Keratinocyte (primary cell): ENCODE data around the gene UBXN6. TPM values are rescaled to one million over a fixed set of nuclear protein-coding genes. Genes with fewer than 3 reads are reported as not detected.

Experiments used
- DNase-seq: peaks from one replicate; pipeline ENCODE4 v3.0.0-alpha.2; 2011; ENCODE audit warnings: low read depth, missing footprints, low spot score
- FAIRE-seq: peaks from 2 replicates; lab custom pipeline; 2011; peaks lifted over from hg19 to GRCh38; lab: Jason Lieb, UNC
- H2AFZ ChIP-seq: 2 replicates; pipeline ENCODE4 v1.6.0; 2012; ENCODE audit warnings: low read length, control low read depth, inconsistent platforms; ENCODE audit not compliant: control insufficient read depth
- H3K27ac ChIP-seq: 2 replicates; pipeline ENCODE4 v1.5.1; 2011; ENCODE audit warnings: low read length; ENCODE audit not compliant: control insufficient read depth, insufficient read depth
- H3K27me3 ChIP-seq: 3 replicates; pipeline ENCODE4 v1.6.0; 2011; ENCODE audit warnings: low read length; ENCODE audit not compliant: control insufficient read depth, insufficient read depth; ENCODE audit errors: extremely low read depth
- H3K36me3 ChIP-seq, 2 experiments: 2 replicates in 1 of 2; 3 replicates in 1 of 2; pipeline ENCODE4 v1.5.1; 2011; ENCODE audit warnings: low read length in 2 of 2, mild to moderate bottlenecking in 1 of 2; ENCODE audit not compliant: control insufficient read depth in 2 of 2, insufficient read depth in 2 of 2; ENCODE audit errors: extremely low read depth in 1 of 2
- H3K4me1 ChIP-seq: 3 replicates; pipeline ENCODE4 v1.5.1; 2011; ENCODE audit warnings: low read length; ENCODE audit not compliant: control insufficient read depth, insufficient read depth; ENCODE audit errors: extremely low read depth
- H3K4me2 ChIP-seq: 3 replicates; pipeline ENCODE4 v1.6.0; 2011; ENCODE audit warnings: low read depth, low read length; ENCODE audit not compliant: control insufficient read depth, insufficient read depth; ENCODE audit errors: extremely low read depth
- H3K4me3 ChIP-seq, 3 experiments: fragments of 200-600 bp in 1 of 3; sonication (generic) in 1 of 3; 2 replicates in 2 of 3; 3 replicates in 1 of 3; pipeline ENCODE4 v1.5.1; 2011 to 2016; ENCODE audit warnings: low read length in 3 of 3, mild to moderate bottlenecking in 3 of 3, control low read depth in 2 of 3, inconsistent platforms in 1 of 3, low read depth in 1 of 3, mixed read lengths in 1 of 3, mixed run types in 1 of 3, moderate library complexity in 1 of 3; ENCODE audit not compliant: control insufficient read depth in 2 of 3, insufficient read depth in 2 of 3; ENCODE audit errors: extremely low read depth in 1 of 3
- H3K79me2 ChIP-seq: 2 replicates; pipeline ENCODE4 v1.6.0; 2012; ENCODE audit warnings: low read length; ENCODE audit not compliant: control insufficient read depth, insufficient read depth
- H3K9ac ChIP-seq: 3 replicates; pipeline ENCODE4 v1.6.0; 2011; ENCODE audit warnings: low read length; ENCODE audit not compliant: control insufficient read depth, insufficient read depth; ENCODE audit errors: extremely low read depth
- H3K9me1 ChIP-seq: 3 replicates; pipeline ENCODE4 v1.6.0; 2011; ENCODE audit warnings: low read length; ENCODE audit not compliant: control insufficient read depth, insufficient read depth; ENCODE audit errors: extremely low read depth
- H3K9me3 ChIP-seq: 2 replicates; pipeline ENCODE4 v1.5.1; 2012; ENCODE audit warnings: low read depth, low read length; ENCODE audit not compliant: control insufficient read depth
- H4K20me1 ChIP-seq: 3 replicates; pipeline ENCODE4 v1.6.0; 2011; ENCODE audit warnings: low read length; ENCODE audit not compliant: control insufficient read depth, insufficient read depth; ENCODE audit errors: extremely low read depth
- EZH2 ChIP-seq: IDR thresholded peaks from one replicate; pipeline ENCODE4 v1.6.1; 2012; ENCODE audit warnings: inconsistent platforms, mild to moderate bottlenecking, low read length, moderate library complexity
- dilution Hi-C: fragments of 300-500 bp; cut with MboI; formaldehyde crosslinking; loops from one replicate; pipeline ENCODE4 v1.7.0; 2020; ENCODE audit warnings: low sequenced_read_pairs; ENCODE audit not compliant: extremely low pct_ligation_motif_present
- polyA plus RNA-seq, 5 experiments: library from polyadenylated mRNA; depleted of rRNA in 3 of 5; stranded (reverse) in 3 of 5; stranded (forward) in 1 of 5; unstranded in 1 of 5; fragments of >200 nt; gene quantifications; 1 replicate in 1 of 5; 2 replicates in 3 of 5; 3 replicates in 1 of 5; pipeline versions ENCODE4 v1.2.1 to v1.2.3, GENCODE V29; 2011 to 2012; ENCODE audit warnings: missing spikeins in 2 of 5, low read depth in 1 of 5, low replicate concordance in 1 of 5
- TF ChIP-seq, protein P1 (sequence below), 3 experiments: IDR thresholded peaks in 1 of 3; conservative IDR thresholded peaks in 1 of 3; optimal IDR thresholded peaks in 1 of 3; 2 replicates in 2 of 3; 3 replicates in 1 of 3; pipeline versions ENCODE3 to v1.5.1; 2011; ENCODE audit warnings: low read length in 3 of 3, mild to moderate bottlenecking in 3 of 3, moderate library complexity in 2 of 3, control low read depth in 1 of 3, inconsistent platforms in 1 of 3; ENCODE audit not compliant: insufficient read depth in 2 of 3; ENCODE audit errors: extremely low read depth in 1 of 3

Gene UBXN6
- polyA plus RNA-seq, 1 donor (not counting 4 experiments of a cell fraction or from before 2014, with no cell fraction given), result 36.4 TPM

DNA sequence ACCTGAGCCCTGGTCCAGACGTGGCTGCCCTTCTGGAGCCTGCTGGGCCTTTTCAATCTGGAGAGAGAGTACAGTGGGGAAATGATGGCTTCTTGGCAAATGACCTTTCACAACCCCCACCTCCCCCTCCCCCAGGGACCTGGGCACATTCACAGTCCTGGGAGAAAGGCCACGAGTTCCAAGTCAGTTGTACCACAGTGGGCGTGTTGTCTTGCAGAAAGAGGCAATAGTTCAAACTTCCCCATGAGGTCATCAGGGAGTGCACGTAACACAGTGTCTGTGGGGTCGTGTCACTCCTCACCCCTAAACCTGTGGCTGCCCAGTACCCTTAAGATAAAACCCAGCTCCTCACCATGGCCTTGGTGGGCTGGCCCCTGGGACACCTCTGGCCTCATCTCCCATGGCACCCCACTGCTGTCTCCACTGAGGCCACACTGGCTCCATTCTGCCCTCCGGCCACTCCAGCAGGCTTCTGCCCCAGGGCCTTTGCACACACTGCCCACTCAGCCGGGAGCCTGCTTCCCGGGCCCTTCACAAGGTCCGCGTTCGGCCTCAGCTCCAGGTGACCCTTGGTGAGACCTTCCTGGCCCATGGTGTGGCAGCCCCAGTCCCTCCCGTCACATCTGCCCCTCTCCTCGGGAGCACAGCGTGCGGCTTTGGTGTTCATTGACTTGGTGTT lies 47.4 kb upstream of the UBXN6 start:
- DNase-seq, result no peak
- Histone ChIP-seq H3K9ac (no peak overlapping the region), H3K4me3 (no peak overlapping the region), H3K27ac (no peak overlapping the region), H3K4me2 (no peak overlapping the region), H4K20me1 (no peaks in the 10 kb centered on the region), H3K36me3 (peaks cover 13 to 15% of the 10 kb centered on the region in 2 experiments), H3K9me1 (peaks cover 2% of the 10 kb centered on the region), H3K27me3 (no peaks in the 10 kb centered on the region), H3K79me2 (no peaks in the 10 kb centered on the region), H3K4me1 (peaks cover 8% of the 10 kb centered on the region), H3K9me3 (no peaks in the 10 kb centered on the region), H2AFZ (no peak overlapping the region)
- TF ChIP-seq, protein P1, sequence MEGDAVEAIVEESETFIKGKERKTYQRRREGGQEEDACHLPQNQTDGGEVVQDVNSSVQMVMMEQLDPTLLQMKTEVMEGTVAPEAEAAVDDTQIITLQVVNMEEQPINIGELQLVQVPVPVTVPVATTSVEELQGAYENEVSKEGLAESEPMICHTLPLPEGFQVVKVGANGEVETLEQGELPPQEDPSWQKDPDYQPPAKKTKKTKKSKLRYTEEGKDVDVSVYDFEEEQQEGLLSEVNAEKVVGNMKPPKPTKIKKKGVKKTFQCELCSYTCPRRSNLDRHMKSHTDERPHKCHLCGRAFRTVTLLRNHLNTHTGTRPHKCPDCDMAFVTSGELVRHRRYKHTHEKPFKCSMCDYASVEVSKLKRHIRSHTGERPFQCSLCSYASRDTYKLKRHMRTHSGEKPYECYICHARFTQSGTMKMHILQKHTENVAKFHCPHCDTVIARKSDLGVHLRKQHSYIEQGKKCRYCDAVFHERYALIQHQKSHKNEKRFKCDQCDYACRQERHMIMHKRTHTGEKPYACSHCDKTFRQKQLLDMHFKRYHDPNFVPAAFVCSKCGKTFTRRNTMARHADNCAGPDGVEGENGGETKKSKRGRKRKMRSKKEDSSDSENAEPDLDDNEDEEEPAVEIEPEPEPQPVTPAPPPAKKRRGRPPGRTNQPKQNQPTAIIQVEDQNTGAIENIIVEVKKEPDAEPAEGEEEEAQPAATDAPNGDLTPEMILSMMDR (optimal IDR thresholded peaks at IDR 0.05 in 1 of 3, IDR thresholded peaks at IDR 0.05 in 1 of 3, conservative IDR thresholded peaks at IDR 0.05 in 1 of 3; ENCODE audit: extremely low read depth in 1 of 3, insufficient read depth in 2 of 3, low read length in 3 of 3), result no peak
- no peak for TF ChIP-seq EZH2
- FAIRE-seq, result no peak
- dilution Hi-C loops, result no loop called here

DNA sequence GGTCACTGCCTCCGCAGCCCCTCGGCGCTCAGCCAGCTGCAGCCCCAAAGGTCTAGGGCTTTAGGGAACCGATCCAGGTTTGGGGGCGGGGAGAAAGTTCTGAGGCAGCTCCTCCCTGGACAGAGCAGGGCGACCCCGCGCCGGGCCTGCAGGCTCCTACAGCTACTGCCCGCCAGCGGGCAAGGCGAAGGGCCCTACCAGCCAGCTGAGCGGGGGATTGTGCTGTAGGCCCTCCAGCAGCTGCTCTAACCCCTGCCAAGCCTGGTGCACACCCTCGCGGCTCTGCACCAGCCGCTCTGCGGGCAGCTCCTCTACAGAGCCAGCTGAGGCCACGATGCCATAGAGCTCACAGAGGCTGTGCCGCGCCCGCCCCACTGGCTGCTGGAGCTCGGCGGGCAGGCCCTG lies 46.7 kb upstream of the UBXN6 start:
- TF ChIP-seq, protein P1 (optimal IDR thresholded peaks at IDR 0.05 in 1 of 3, IDR thresholded peaks at IDR 0.05 in 1 of 3, conservative IDR thresholded peaks at IDR 0.05 in 1 of 3; ENCODE audit: extremely low read depth in 1 of 3, insufficient read depth in 2 of 3, low read length in 3 of 3), result no peak
- no peak for TF ChIP-seq EZH2
- H3K9me1 ChIP-seq, result peaks cover 2% of the 10 kb centered on the region
- dilution Hi-C loops, result no loop called here

More for the DNA sequence above, 46.7 kb upstream of the UBXN6 start:
- no peaks in the 10 kb centered on the region for H3K79me2 ChIP-seq
- FAIRE-seq (no peak), DNase-seq (no peak)
- no peak overlapping the region for H3K9ac ChIP-seq
- H3K27me3 ChIP-seq, result no peaks in the 10 kb centered on the region
- H3K36me3 ChIP-seq, result peaks cover 13 to 15% of the 10 kb centered on the region in 2 experiments
- H3K9me3 ChIP-seq, result no peaks in the 10 kb centered on the region
- no peak overlapping the region for H2AFZ ChIP-seq
- no peak overlapping the region for H3K27ac ChIP-seq
- no peaks in the 10 kb centered on the region for H4K20me1 ChIP-seq
- no peak overlapping the region for H3K4me2 ChIP-seq
- H3K4me3 ChIP-seq, result no peak overlapping the region
- peaks cover 8% of the 10 kb centered on the region for H3K4me1 ChIP-seq
